BE2C (cell line): Measurements from ENCODE around the gene CHAC2.
"Not testable (repeated sequence)": the region's sequence is repeated elsewhere in the genome, so short reads cannot be mapped to it uniquely, and the experiment has no call there.

Experiments used
- DNase-seq: peaks from one replicate; pipeline ENCODE4 v3.0.0-alpha.2; 2020
- H3K27me3 ChIP-seq: fragments of 250-450 bp; sonication (Bioruptor Pico); 2 replicates; pipeline ENCODE4 v1.5.1; 2020; ENCODE audit warnings: mild to moderate bottlenecking
- H3K36me3 ChIP-seq: fragments of 250-450 bp; sonication (Bioruptor Pico); 2 replicates; pipeline ENCODE4 v1.5.1; 2020; ENCODE audit warnings: mild to moderate bottlenecking
- H3K4me1 ChIP-seq: fragments of 250-450 bp; sonication (Bioruptor Pico); 2 replicates; pipeline ENCODE4 v1.5.1; 2020
- H3K4me3 ChIP-seq: 2 replicates; pipeline ENCODE4 v1.5.1; 2011; ENCODE audit warnings: low read depth, low read length
- H3K9me3 ChIP-seq: fragments of 250-450 bp; sonication (Bioruptor Pico); 2 replicates; pipeline ENCODE4 v1.5.1; 2020
- CTCF ChIP-seq: IDR thresholded peaks from 2 replicates; pipeline ENCODE4 v1.5.1; 2012; ENCODE audit warnings: mild to moderate bottlenecking, low read depth, low read length

Gene CHAC2

DNA sequence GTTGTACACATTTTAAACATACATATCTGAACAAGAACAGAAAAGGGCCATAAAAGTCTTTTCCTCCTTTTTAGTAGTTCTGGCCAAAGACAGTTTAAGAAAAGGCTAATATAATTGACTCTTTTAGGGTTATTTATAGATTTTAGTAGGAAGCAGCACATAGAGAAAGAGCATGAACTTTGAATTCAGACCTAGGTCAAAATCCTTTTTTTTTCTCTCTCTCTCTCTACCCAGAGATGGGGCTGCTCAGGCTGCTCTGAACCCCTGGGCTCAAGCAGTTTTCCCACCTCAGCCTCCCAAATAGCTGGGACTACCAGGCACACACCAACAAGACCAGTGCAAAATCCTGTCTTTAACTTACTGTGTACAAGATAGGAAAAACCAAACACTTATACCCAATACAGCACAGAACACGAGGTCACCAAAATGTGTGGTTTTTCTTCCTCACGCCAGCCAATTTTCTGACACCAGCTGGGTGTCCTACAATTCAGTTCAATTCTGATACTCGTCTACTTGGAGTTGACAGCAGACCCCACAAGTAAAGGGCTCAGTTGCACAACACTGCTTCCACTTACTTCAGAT is 51.3 kb downstream of the CHAC2 start:
- H3K9me3 ChIP-seq: no peaks in the 10 kb centered on the region
- TF ChIP-seq CTCF: no peak
- no peaks in the 10 kb centered on the region for H3K4me1 ChIP-seq
- DNase-seq: no peak
- H3K27me3 ChIP-seq: no peaks in the 10 kb centered on the region
- H3K36me3 ChIP-seq: no peaks in the 10 kb centered on the region
- H3K4me3 ChIP-seq: no peak overlapping the region

GRCh38 chr2:53819634-53820033 is 52.0 kb downstream of the CHAC2 start:
- H3K27me3 ChIP-seq: no peaks in the 10 kb centered on the region
- no peaks in the 10 kb centered on the region for H3K9me3 ChIP-seq
- DNase-seq: no peak
- no peaks in the 10 kb centered on the region for H3K36me3 ChIP-seq
- no peak for TF ChIP-seq CTCF
- H3K4me1 ChIP-seq: no peaks in the 10 kb centered on the region
- no peak overlapping the region for H3K4me3 ChIP-seq

DNA sequence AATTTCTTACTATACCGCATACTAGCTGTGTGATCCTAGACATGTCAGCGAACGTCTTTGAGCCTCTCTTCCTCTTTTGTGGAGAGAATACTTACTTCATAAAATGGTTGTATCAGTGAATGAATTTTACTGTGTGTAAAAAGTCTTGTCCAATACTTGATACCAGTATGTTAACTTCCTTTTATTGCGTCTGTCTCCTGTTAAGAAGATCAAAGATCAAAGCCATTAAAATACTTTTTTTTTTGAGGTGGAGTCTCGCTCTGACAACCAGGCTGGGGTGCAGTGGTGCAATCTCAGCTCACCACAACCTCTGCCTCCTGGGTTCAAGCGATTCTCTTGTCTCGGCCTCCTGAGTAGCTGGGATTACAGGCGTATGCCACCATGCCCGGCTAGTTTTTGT is 52.4 kb downstream of the CHAC2 start:
- no peak for TF ChIP-seq CTCF
- Histone ChIP-seq H3K27me3 (no peaks in the 10 kb centered on the region), H3K9me3 (no peaks in the 10 kb centered on the region), H3K36me3 (no peaks in the 10 kb centered on the region), H3K4me1 (no peaks in the 10 kb centered on the region), H3K4me3 (no peak overlapping the region)
- DNase-seq: no peak

- no peaks in the 10 kb centered on the region for H3K27me3 ChIP-seq
- H3K9me3 ChIP-seq: no peaks in the 10 kb centered on the region
- TF ChIP-seq CTCF: no peak
- no peak for DNase-seq
- no peaks in the 10 kb centered on the region for H3K36me3 ChIP-seq
- no peak overlapping the region for H3K4me3 ChIP-seq
- H3K4me1 ChIP-seq: no peaks in the 10 kb centered on the region
Observed at GRCh38 chr2:53820711-53821110, 53.1 kb downstream of the CHAC2 start.

DNA sequence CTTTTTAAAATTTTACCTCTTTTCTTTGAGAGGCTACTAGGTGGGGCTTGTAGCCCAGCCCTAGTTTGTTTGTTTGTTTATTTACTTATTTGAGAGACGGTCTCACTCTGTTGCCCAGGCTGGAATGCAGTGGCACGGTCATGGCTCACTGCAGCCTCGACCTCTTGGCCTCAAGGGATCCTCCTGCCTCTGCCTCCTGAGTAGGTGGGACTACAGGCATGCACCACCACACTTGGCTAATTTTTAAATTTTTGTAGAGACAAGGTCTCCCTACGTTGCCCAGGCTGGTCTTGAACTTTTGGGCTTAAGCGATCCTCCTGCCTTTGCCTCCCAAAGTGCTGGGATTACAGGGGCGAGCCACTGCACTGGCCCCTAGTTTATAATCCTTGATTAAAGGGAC is 54.2 kb downstream of the CHAC2 start:
- Histone ChIP-seq H3K27me3 (no peaks in the 10 kb centered on the region), H3K9me3 (no peaks in the 10 kb centered on the region), H3K4me1 (no peaks in the 10 kb centered on the region), H3K4me3 (no peak overlapping the region), H3K36me3 (no peaks in the 10 kb centered on the region)
- TF ChIP-seq CTCF: no peak
- DNase-seq: no peak

- not testable (repeated sequence) for H3K36me3 ChIP-seq, H3K4me3 ChIP-seq, H3K9me3 ChIP-seq, H3K4me1 ChIP-seq, DNase-seq, H3K27me3 ChIP-seq
Observed at GRCh38 chr2:53823639-53824038, 56.0 kb downstream of the CHAC2 start.
